GM23338 (cell line): ENCODE measurements around the gene SV2C. TPM values are rescaled to one million over a fixed set of nuclear protein-coding genes. Genes with fewer than 3 reads are reported as not detected.
"Not testable (repeated sequence)": the region's sequence is repeated elsewhere in the genome, so short reads cannot be mapped to it uniquely, and the experiment has no call there.

Source experiments
- ATAC-seq: fragments of 200-7000 bp; cut with Tn5 transposase; 3 replicates; pipeline ENCODE4 v1.9.1; 2020
- DNase-seq: peaks from one replicate; pipeline ENCODE4 v3.0.0-alpha.2; 2015; ENCODE audit warnings: low spot score
- H2AFZ ChIP-seq: fragments of 200-600 bp; sonication (generic); 2 replicates; pipeline ENCODE4 v1.8.0; 2016; ENCODE audit warnings: antibody characterized with exemption, mild to moderate bottlenecking, moderate library complexity
- H3F3A ChIP-seq: fragments of 200-600 bp; sonication (generic); replicated peaks from 2 replicates; pipeline ENCODE4 v1.8.0; 2017; ENCODE audit warnings: antibody characterized with exemption, mixed run types, low read depth
- H3K27ac ChIP-seq: fragments of 200-600 bp; sonication (generic); 2 replicates; pipeline ENCODE4 v1.6.1; 2016; ENCODE audit warnings: low read depth
- H3K27me3 ChIP-seq: fragments of 200-600 bp; sonication (generic); 2 replicates; pipeline ENCODE4 v1.8.0; 2016; ENCODE audit warnings: mild to moderate bottlenecking, mixed run types, moderate library complexity; ENCODE audit not compliant: insufficient read depth
- H3K36me3 ChIP-seq: fragments of 200-600 bp; sonication (generic); 2 replicates; pipeline ENCODE4 v1.8.0; 2016; ENCODE audit warnings: mild to moderate bottlenecking; ENCODE audit not compliant: insufficient read depth
- H3K4me1 ChIP-seq: fragments of 200-600 bp; sonication (generic); 2 replicates; pipeline ENCODE4 v1.8.0; 2016; ENCODE audit warnings: mild to moderate bottlenecking, moderate library complexity; ENCODE audit not compliant: insufficient read depth
- H3K4me2 ChIP-seq: fragments of 200-600 bp; sonication (generic); 2 replicates; pipeline ENCODE4 v1.7.1; 2017; ENCODE audit warnings: mixed run types
- H3K4me3 ChIP-seq: fragments of 200-600 bp; sonication (generic); 2 replicates; pipeline ENCODE4 v1.6.1; 2016; ENCODE audit warnings: mixed run types
- H3K79me2 ChIP-seq: fragments of 200-600 bp; sonication (generic); replicated peaks from 2 replicates; pipeline ENCODE4 v1.8.0; 2017; ENCODE audit warnings: mild to moderate bottlenecking; ENCODE audit not compliant: insufficient read depth
- H3K9me2 ChIP-seq: fragments of 200-600 bp; sonication (generic); 2 replicates; pipeline ENCODE4 v1.8.0; 2017; ENCODE audit not compliant: insufficient read depth
- H4K20me1 ChIP-seq: fragments of 200-600 bp; sonication (generic); replicated peaks from 2 replicates; pipeline ENCODE4 v1.8.0; 2017; ENCODE audit warnings: mild to moderate bottlenecking; ENCODE audit not compliant: insufficient read depth
- H3K27ac Mint-ChIP-seq: 2 replicates; pipeline ENCODE4 v1.8.0; 2020; ENCODE audit warnings: inconsistent platforms, mild to moderate bottlenecking, moderate library complexity, mixed read lengths
- H3K27me3 Mint-ChIP-seq: 3 replicates; pipeline ENCODE4 v1.8.0; 2022; ENCODE audit warnings: low read depth, mild to moderate bottlenecking, moderate library complexity, mixed read lengths, inconsistent platforms; ENCODE audit not compliant: insufficient read depth, poor library complexity
- H3K36me3 Mint-ChIP-seq: 3 replicates; pipeline ENCODE4 v1.8.0; 2021; ENCODE audit warnings: low read depth, mild to moderate bottlenecking, inconsistent platforms, moderate library complexity, mixed read lengths
- H3K4me1 Mint-ChIP-seq: 3 replicates; pipeline ENCODE4 v1.8.0; 2020; ENCODE audit warnings: mild to moderate bottlenecking, inconsistent platforms, mixed read lengths
- H3K4me3 Mint-ChIP-seq: 3 replicates; pipeline ENCODE4 v1.8.0; 2021; ENCODE audit warnings: moderate library complexity, mild to moderate bottlenecking, inconsistent platforms, mixed read lengths
- H3K9me3 Mint-ChIP-seq: 3 replicates; pipeline ENCODE4 v1.8.0; 2020; ENCODE audit warnings: moderate library complexity, mild to moderate bottlenecking, inconsistent platforms, mixed read lengths
- NANOG ChIP-seq: IDR thresholded peaks from 2 replicates; pipeline ENCODE4 v1.6.1; 2016; ENCODE audit warnings: antibody characterized with exemption, borderline replicate concordance
- polyA plus RNA-seq: library from polyadenylated mRNA; unstranded; fragments of >200 nt; fragmentation: Nextera tagmentation; extraction: Ambion mirVana; gene quantifications from 2 replicates; pipeline ENCODE4 v1.2.1, GENCODE V29; 2016
- total RNA-seq: library from RNA; depleted of rRNA; stranded (reverse); fragments of >200 nt; shearing (Covaris generic); gene quantifications from 2 replicates; pipeline ENCODE4 v1.2.3, GENCODE V29; 2014
- TF ChIP-seq, protein P1 (sequence below), 2 experiments: fragments of 200-600 bp in 1 of 2; sonication (generic) in 1 of 2; conservative IDR thresholded peaks; 2 replicates each; pipeline versions ENCODE4 v1.5.1 to v1.6.1; 2016 to 2017; ENCODE audit warnings: antibody characterized with exemption in 2 of 2, low read depth in 2 of 2, mild to moderate bottlenecking in 2 of 2, moderate library complexity in 1 of 2

SV2C gene
- total and polyA plus RNA-seq, 2 experiments from 2014 or later = 0.05 to 0.07 TPM

GRCh38 chr5:76334574-76334973 lies 251.4 kb downstream of the SV2C start:
- Mint-ChIP-seq H3K9me3 (peaks cover 23% of the 10 kb centered on the region), H3K27ac (no peak overlapping the region), H3K27me3 (peaks cover 7% of the 10 kb centered on the region), H3K36me3 (peaks cover 17% of the 10 kb centered on the region), H3K4me3 (no peak overlapping the region), H3K4me1 (peaks cover 22% of the 10 kb centered on the region)
- H3K27ac ChIP-seq = no peak overlapping the region
- no peak overlapping the region for H2AFZ ChIP-seq
- no peaks in the 10 kb centered on the region for H3K27me3 ChIP-seq
- no peaks in the 10 kb centered on the region; the same call in 1 of the 2 replicates for H3K36me3 ChIP-seq
- DNase-seq (no peak), ATAC-seq (no peak)
- H3K4me1 ChIP-seq = peaks cover 8% of the 10 kb centered on the region; the same call in 1 of the 2 replicates
- H3K4me3 ChIP-seq = no peak overlapping the region
- peaks cover 8% of the 10 kb centered on the region; the same call in 1 of the 2 replicates for H3K9me2 ChIP-seq
- no peaks in the 10 kb centered on the region for H4K20me1 ChIP-seq
- H3K4me2 ChIP-seq = no peak overlapping the region
- TF ChIP-seq NANOG = no peak
- TF ChIP-seq, protein P1, sequence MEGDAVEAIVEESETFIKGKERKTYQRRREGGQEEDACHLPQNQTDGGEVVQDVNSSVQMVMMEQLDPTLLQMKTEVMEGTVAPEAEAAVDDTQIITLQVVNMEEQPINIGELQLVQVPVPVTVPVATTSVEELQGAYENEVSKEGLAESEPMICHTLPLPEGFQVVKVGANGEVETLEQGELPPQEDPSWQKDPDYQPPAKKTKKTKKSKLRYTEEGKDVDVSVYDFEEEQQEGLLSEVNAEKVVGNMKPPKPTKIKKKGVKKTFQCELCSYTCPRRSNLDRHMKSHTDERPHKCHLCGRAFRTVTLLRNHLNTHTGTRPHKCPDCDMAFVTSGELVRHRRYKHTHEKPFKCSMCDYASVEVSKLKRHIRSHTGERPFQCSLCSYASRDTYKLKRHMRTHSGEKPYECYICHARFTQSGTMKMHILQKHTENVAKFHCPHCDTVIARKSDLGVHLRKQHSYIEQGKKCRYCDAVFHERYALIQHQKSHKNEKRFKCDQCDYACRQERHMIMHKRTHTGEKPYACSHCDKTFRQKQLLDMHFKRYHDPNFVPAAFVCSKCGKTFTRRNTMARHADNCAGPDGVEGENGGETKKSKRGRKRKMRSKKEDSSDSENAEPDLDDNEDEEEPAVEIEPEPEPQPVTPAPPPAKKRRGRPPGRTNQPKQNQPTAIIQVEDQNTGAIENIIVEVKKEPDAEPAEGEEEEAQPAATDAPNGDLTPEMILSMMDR (conservative IDR thresholded peaks at IDR 0.05; ENCODE audit: low read depth in 2 of 2) = peak; percentile 2 to 38; a peak in 2 of 4 replicates
- H3K79me2 ChIP-seq = no peaks in the 10 kb centered on the region
- H3F3A ChIP-seq = no peaks in the 10 kb centered on the region

GRCh38 chr5:76335451-76335850 lies 252.3 kb downstream of the SV2C start:
- Mint-ChIP-seq H3K36me3 (peaks cover 17% of the 10 kb centered on the region), H3K4me1 (peaks cover 20% of the 10 kb centered on the region), H3K9me3 (peaks cover 23% of the 10 kb centered on the region)
- not testable (repeated sequence) for H3K27me3 ChIP-seq, H3K9me2 ChIP-seq, H3K4me2 ChIP-seq, ATAC-seq, H3K4me3 ChIP-seq, H3K27ac Mint-ChIP-seq, H3K36me3 ChIP-seq, H3K27me3 Mint-ChIP-seq, H3F3A ChIP-seq, H3K4me1 ChIP-seq, H3K4me3 Mint-ChIP-seq, DNase-seq, H4K20me1 ChIP-seq, H3K27ac ChIP-seq, H3K79me2 ChIP-seq, H2AFZ ChIP-seq

DNA sequence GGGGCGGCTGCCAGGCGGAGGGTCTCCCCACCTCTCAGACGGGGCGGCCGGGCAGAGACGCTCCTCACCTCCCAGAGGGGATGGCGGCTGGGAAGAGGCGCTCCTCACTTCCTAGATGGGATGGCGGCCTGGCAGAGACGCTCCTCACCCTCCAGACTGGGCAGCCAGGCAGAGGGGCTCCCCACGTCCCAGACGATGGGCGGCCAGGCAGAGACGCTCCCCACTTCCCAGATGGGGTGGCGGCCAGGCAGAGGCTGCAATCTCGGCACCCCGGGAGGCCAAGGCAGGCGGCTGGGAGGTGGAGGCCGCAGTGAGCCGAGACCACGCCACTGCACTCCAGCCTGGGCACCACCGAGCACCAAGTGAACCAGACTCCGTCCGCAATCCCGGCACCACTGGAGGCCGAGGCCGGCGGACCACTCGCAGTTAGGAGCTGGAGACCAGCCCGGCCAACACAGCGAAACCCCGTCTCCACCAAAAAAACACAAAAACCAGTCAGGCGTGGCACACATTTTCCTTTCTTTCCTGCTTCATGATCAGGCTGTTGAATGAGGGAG lies 253.1 kb downstream of the SV2C start:
- not testable (repeated sequence) for H3K4me3 Mint-ChIP-seq, H3K27me3 Mint-ChIP-seq, DNase-seq, ATAC-seq, H3K36me3 ChIP-seq, H3K9me2 ChIP-seq, H3K27ac Mint-ChIP-seq, H3K27ac ChIP-seq, H2AFZ ChIP-seq, H3K27me3 ChIP-seq, H3K4me1 ChIP-seq, H4K20me1 ChIP-seq, H3K4me2 ChIP-seq, H3K4me3 ChIP-seq, H3F3A ChIP-seq, H3K79me2 ChIP-seq
- H3K36me3 Mint-ChIP-seq = peaks cover 17% of the 10 kb centered on the region
- peaks cover 23% of the 10 kb centered on the region for H3K9me3 Mint-ChIP-seq
- peaks cover 16% of the 10 kb centered on the region for H3K4me1 Mint-ChIP-seq
